Measurements from ENCODE around the gene FYCO1. TPM values are rescaled to one million over a fixed set of nuclear protein-coding genes. Genes with fewer than 3 reads are reported as not detected.
A peak's percentile ranks its signal among the peaks of the same experiment; 100 is the strongest.

Gene FYCO1
- total and polyA plus RNA-seq, 2 of the 13 experiments (the other 11 are each of a cell fraction or from before 2014, with no cell fraction given) = 2.7 to 4.2 TPM

- TF ChIP-seq HNRNPUL1 (IDR thresholded peaks at IDR 0.05; ENCODE audit: low read depth, low read length) = no peak
- peak; percentile 62 for TF ChIP-seq PATZ1 (CRISPR knock-in tag; IDR thresholded peaks at IDR 0.05)
- no peak for TF ChIP-seq BHLHE40 (IDR thresholded peaks at IDR 0.05; ENCODE audit: low read length)
- no peak for TF ChIP-seq TAF15 (IDR thresholded peaks at IDR 0.05; ENCODE audit: low read depth, low read length, poor library complexity, severe bottlenecking)
- no peak; the same call in 1 of the 2 replicates for TF ChIP-seq E2F1 (CRISPR knock-in tag; IDR thresholded peaks at IDR 0.05)
- 0 out of 2 replicates have a peak, but pooled peaks have one; percentile 20 for TF ChIP-seq ZZZ3 (CRISPR knock-in tag; IDR thresholded peaks at IDR 0.05; ENCODE audit: borderline replicate concordance)
- TF ChIP-seq ZNF281 (CRISPR knock-in tag; IDR thresholded peaks at IDR 0.05; ENCODE audit: borderline replicate concordance) = no peak
- peak; percentile 22; the same call in 1 of the 2 replicates for TF ChIP-seq LBX2 (CRISPR knock-in tag; IDR thresholded peaks at IDR 0.05; ENCODE audit: borderline replicate concordance)
- TF ChIP-seq POLR2A (IDR thresholded peaks at IDR 0.05; ENCODE audit: insufficient read depth in 1 of 2, low read depth in 2 of 2, low read length in 2 of 2) = peak; percentile 47 to 84; a peak in 3 of 4 replicates
- peak; percentile 46; the same call in 1 of the 2 replicates for TF ChIP-seq ZNF724P (CRISPR knock-in tag; IDR thresholded peaks at IDR 0.05; ENCODE audit: borderline replicate concordance)
- TF ChIP-seq ATF3 (CRISPR knock-in tag; IDR thresholded peaks at IDR 0.05) = 0 out of 2 replicates have a peak, but pooled peaks have one; percentile 7
- 0 out of 2 replicates have a peak, but pooled peaks have one; percentile 24 for TF ChIP-seq SP4 (CRISPR knock-in tag; IDR thresholded peaks at IDR 0.05)
- TF ChIP-seq PAX8 (CRISPR knock-in tag; IDR thresholded peaks at IDR 0.05; ENCODE audit: borderline replicate concordance) = no peak
- TF ChIP-seq KAT8 (CRISPR knock-in tag; IDR thresholded peaks at IDR 0.05) = peak; percentile 79; the same call in 1 of the 2 replicates
- no peak for TF ChIP-seq ZFP36L2 (CRISPR knock-in tag; IDR thresholded peaks at IDR 0.05)
- TF ChIP-seq XBP1 (CRISPR knock-in tag; IDR thresholded peaks at IDR 0.05) = no peak
- no peak for TF ChIP-seq MBD4 (IDR thresholded peaks at IDR 0.05; ENCODE audit: borderline replicate concordance, low read length)
- peak; percentile 21; the same call in 1 of the 2 replicates for TF ChIP-seq NFYB (CRISPR knock-in tag; IDR thresholded peaks at IDR 0.05)
- TF ChIP-seq ZNF737 (CRISPR knock-in tag; IDR thresholded peaks at IDR 0.05; ENCODE audit: borderline replicate concordance) = no peak
- no peak; the same call in 1 of the 2 replicates for TF ChIP-seq NR2F2 (IDR thresholded peaks at IDR 0.05; ENCODE audit: borderline replicate concordance, low read depth)
- no peak; the same call in 1 of the 2 replicates for TF ChIP-seq CREBL2 (CRISPR knock-in tag; IDR thresholded peaks at IDR 0.05; ENCODE audit: borderline replicate concordance)
- no peak for TF ChIP-seq PAF1 (CRISPR knock-in tag; IDR thresholded peaks at IDR 0.05)
Measured at GRCh38 chr3:45995236-45996192, at the start of gene FYCO1 (continued).

All from HepG2 (cell line).